Esophagus muscularis mucosa (tissue), 3 donors: ENCODE measurements around the gene CLRN3.

Experiments
- CTCF ChIP-seq, 3 experiments: fragments of 200-600 bp in 2 of 3; fragments of 450-650 bp in 1 of 3; sonication (generic) in 2 of 3; IDR thresholded peaks; one replicate each; pipeline ENCODE4 v1.5.1; 2017 to 2019; ENCODE audit warnings: antibody characterized with exemption in 3 of 3, mild to moderate bottlenecking in 2 of 3, moderate library complexity in 1 of 3
- POLR2A ChIP-seq: fragments of 450-650 bp; IDR thresholded peaks from one replicate; pipeline ENCODE4 v1.6.1; 2017; ENCODE audit warnings: antibody characterized with exemption, moderate library complexity, mild to moderate bottlenecking, low read depth

- TF ChIP-seq POLR2A: no peak
- TF ChIP-seq CTCF (IDR thresholded peaks at IDR 0.05): no peak
These were observed 7.1 kb upstream of the CLRN3 start for GRCh38 chr10:127899766-127900387.
